SW480 (cell line): Measurements from ENCODE around the gene CFAP210.

Experiments used
- DNase-seq: peaks from one replicate; pipeline ENCODE4 v3.0.0-alpha.2; 2016; ENCODE audit warnings: low spot score

The CFAP210 gene

GRCh38 chr2:169672406-169672805 is 21.8 kb downstream of the CFAP210 start:
- DNase-seq: no peak

- DNase-seq: no peak
These were observed 23.3 kb downstream of the CFAP210 start for GRCh38 chr2:169670937-169671336.

- DNase-seq: peak; percentile 11
These were observed 24.0 kb downstream of the CFAP210 start for GRCh38 chr2:169670215-169670651.

DNA sequence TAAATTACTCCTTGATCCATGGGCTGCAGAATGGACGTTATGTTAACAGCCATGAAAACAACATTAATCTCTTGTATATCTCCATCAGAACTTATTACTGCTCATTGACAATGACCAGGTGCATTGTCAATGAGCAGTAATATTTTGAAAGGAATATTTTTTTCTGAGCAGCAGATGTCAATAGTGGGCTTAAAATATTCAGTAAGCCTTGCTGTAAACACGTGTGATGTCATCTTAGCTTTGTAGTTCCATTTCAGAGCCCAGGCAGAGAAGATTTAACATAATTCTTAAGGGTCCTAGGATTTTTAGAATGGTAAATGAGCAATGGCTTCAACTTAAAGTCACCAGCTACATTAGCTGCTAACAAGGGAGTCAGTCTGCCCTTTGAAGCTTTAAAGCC is 26.6 kb downstream of the CFAP210 start:
- DNase-seq: no peak

DNA sequence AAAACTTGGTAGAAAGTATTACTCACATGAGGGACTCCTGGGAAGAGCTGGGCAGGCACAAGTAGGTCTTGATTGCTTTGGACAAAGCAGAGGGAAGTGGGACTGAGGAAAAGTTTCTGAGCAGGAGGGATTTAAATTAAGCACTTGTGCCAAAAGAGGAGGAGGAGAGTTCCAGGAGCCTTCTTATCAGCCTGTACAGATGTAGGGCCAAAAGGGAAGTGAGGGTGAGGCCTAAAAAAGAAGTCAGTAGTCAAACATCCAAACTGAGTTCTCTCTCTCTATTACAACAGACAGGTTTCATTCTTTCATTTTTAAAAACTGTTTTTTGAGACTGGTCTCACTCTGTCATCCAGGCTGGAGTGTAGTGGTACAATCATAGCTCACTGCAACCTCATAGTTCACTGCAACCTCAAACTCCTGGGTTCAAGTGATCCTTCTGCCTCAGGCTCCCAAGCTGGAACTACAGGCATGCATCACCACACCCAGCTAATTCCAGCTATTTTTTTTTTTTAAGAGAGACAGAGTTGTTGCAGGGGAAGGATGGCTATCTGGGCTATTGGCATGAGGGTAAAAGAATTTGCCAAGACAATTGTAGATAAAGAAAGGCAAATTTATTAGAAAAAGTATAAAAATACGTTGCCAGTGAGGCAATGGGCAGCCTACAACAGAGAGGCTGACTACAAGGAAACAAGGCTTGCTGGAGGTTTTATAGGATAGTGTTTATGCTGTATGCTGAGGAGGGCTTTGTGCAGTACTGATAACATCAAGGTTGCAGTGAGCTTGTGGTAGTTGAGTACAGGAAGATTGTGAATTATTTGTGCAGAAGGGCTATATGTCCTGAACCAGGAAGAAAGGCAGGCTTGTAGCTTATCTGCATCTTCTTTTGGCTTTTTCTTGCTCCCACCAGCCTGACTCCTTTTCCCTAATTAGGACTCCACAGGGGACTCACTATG is 29.0 kb downstream of the CFAP210 start:
- DNase-seq: no peak

- DNase-seq: no peak
These were observed 29.6 kb downstream of the CFAP210 start for GRCh38 chr2:169664600-169664977.

DNA sequence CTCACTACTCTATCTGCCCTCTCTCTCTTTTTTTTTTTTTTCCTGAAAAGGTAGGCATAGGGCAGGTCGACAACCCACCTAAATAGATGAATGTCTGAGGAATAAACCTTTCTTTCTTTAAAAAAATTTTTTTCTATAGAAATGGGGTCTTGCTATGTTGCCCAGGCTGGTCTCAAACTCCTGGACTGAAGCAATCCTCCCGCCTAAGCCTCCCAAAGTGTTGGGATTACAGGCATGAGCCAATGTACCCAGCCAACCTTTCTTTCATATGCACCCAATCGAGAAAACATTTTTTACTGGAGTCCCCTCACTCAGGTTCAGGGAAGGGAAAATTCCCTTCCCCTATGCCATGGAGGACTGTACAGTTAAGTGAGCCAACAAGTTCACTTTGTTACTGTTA is 31.0 kb downstream of the CFAP210 start:
- no peak for DNase-seq

DNA sequence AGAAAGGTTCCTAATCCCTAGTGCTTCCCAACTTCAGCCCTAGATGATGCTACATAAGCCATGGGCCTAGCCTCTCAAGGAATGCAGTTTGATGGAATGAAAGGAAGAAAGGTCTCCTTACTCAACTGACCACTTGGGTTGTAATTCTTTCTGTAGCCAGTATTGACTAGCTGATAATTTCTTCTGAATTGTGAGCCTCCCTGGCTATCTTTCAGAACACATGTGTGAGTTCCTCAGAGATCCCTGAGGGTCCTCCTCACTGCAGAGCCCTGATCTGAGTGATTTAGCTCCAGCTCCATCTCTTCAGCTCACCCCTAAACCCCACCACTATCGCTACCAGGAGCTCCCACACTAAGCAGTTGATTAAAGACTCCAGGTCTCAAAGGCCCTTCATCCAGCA is 31.5 kb downstream of the CFAP210 start:
- no peak for DNase-seq

DNA sequence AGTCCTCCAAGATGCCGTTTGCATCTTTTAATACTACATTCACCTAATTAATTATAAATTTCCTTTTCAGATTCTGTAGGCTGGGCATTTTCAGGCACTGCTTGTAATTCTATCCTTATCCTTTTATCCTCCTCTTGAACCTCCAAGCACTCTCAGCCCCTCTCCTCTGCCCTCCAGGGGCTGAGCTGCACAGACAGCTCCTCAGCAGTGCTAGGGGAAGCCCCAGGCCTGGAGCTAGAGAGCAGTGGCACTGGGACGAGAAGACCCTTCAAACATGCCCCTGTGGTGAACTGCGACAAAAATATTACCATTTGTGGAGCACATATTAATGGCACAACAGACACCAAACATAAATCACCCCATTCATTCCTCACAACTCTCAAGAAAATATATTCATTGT is 32.9 kb downstream of the CFAP210 start:
- no peak for DNase-seq

- DNase-seq: no peak
These were observed 34.9 kb downstream of the CFAP210 start for GRCh38 chr2:169659320-169659719.

GRCh38 chr2:169658877-169659276 is 35.3 kb downstream of the CFAP210 start:
- DNase-seq: no peak

DNA sequence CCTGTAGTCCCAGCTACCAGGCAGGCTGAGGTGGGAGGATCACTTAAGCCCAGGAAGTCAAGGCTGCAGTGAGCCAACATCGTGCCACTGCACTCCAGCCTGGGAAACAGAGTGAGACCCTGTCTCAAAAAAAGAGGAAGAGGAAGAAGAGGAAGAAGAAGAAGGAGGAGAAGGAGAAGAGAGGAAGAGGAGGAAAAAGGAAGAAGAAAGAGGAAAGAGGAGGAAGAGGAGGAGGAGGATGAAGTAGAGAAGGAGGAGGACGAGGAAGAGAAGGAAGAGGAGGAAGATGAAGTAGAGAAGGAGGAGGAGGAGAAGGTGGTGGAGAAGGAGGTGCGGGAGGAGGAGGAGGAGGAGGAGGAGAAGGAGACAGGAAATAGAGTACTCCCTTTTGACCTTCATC is 38.0 kb downstream of the CFAP210 start:
- no peak for DNase-seq

- DNase-seq: peak; percentile 8
These were observed 40.6 kb downstream of the CFAP210 start for GRCh38 chr2:169653636-169654035.

- no peak for DNase-seq
These were observed 44.9 kb downstream of the CFAP210 start for GRCh38 chr2:169649278-169649677.

GRCh38 chr2:169647496-169647895 is 46.7 kb downstream of the CFAP210 start:
- DNase-seq: no peak

- no peak for DNase-seq
These were observed 50.0 kb downstream of the CFAP210 start for GRCh38 chr2:169644173-169644572.

- no peak for DNase-seq
These were observed 52.7 kb downstream of the CFAP210 start for GRCh38 chr2:169641464-169641863.

DNA sequence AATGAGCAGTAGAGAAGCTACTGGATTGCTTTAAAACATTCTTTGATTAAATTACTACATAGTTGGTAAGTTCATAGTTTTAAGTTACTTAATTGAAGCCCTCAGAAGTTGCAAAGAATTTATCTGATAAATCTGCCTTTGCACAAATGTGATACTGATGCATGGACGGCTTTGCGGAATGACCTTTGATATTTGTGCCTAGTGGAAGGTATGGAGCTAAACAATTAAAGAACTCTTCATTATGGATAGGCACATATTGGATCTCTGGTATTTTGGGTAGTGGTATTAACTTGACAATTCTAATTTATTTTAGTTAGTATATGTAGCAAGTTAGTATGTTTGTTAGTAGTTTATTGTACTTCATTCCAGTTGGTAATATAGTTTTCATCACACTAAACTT is 54.1 kb downstream of the CFAP210 start:
- DNase-seq: no peak

DNA sequence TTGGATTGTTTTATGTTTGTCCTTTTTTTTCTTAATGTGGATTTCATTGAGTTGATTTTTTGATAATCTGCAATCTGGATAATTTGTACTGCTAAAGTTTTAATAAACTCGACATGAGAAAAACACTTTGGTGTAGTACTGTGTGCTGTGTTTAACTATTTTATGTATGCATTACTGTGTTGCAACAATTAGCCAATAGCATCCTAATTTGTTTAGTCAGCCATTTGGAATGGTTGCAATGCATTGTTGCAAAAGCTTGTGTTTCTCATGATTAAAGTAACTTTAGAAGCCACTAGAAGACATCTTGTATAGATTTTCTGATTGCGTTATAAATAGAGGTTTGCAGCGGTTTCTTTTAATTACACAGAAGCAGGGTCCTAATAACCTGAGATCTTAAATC is 56.6 kb downstream of the CFAP210 start:
- no peak for DNase-seq

- no peak for DNase-seq
These were observed 57.6 kb downstream of the CFAP210 start for GRCh38 chr2:169636440-169637097.

DNA sequence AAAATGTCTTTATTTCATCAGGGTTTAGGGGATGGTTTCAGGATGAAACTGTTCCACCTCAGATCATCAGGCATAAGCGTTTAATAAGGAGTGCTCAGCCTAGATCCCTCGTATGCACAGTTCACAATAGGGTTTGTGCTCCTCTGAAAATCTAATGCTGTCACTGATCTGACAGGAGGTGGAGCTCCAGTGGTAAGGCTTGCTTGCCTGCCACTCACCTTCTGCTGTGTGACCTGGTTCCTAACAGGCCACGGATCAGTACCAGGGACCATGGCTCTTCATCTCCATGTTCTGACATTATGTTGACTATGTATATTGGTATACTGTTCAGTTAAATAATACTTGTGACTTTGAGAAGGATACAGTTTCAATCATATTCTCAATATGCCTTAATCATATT is 68.4 kb downstream of the CFAP210 start:
- DNase-seq: no peak

DNA sequence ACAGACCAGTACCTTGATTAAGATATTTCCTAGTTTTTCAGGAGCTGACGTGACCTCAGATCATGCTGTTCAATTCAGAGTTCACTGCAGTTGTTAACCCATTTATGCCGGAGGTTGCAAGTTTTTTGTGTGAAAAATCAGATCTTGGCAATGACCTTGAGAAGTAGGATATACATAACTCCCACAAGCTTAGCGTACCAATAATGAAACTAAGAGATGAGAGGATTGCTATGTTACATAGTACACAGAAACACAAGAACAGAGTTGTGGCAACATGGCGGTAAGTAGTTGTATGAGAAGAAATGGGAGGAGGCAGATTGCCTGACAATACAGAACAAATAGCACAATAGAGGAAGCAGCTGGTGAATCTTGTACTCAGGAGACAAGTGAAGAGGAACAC is 71.0 kb downstream of the CFAP210 start:
- DNase-seq: no peak

GRCh38 chr2:169620509-169620908 is 73.7 kb downstream of the CFAP210 start:
- DNase-seq: no peak
